Neuronal stem cell (in vitro differentiated cells): ENCODE results near the gene VWA8.
A peak's percentile ranks its signal among the peaks of the same experiment; 100 is the strongest.

Experiments used
- DNase-seq: peaks from one replicate; pipeline ENCODE4 v3.0.0-alpha.2; 2013; ENCODE audit warnings: low spot score
- H2AFZ ChIP-seq: one replicate; pipeline ENCODE4 v1.6.1; 2013; ENCODE audit warnings: mild to moderate bottlenecking, low read length, inconsistent platforms
- H2AK5ac ChIP-seq: 2 replicates; pipeline ENCODE4 v1.6.1; 2013; ENCODE audit warnings: low read depth, mild to moderate bottlenecking, inconsistent platforms, low read length, moderate library complexity, mixed read lengths
- H2BK120ac ChIP-seq: 2 replicates; pipeline ENCODE4 v1.6.1; 2013; ENCODE audit warnings: low read depth, mild to moderate bottlenecking, inconsistent platforms, low read length, moderate library complexity, mixed read lengths
- H2BK12ac ChIP-seq: one replicate; pipeline ENCODE4 v1.6.1; 2013; ENCODE audit warnings: low read length, inconsistent platforms
- H2BK15ac ChIP-seq: 2 replicates; pipeline ENCODE4 v1.6.1; 2013; ENCODE audit warnings: mild to moderate bottlenecking, low read length, inconsistent platforms, mixed read lengths
- H2BK5ac ChIP-seq: one replicate; pipeline ENCODE4 v1.6.1; 2013; ENCODE audit warnings: inconsistent platforms, mild to moderate bottlenecking, low read length, moderate library complexity
- H3K14ac ChIP-seq: one replicate; pipeline ENCODE4 v1.6.1; 2013; ENCODE audit warnings: low read length, inconsistent platforms
- H3K18ac ChIP-seq: 2 replicates; pipeline ENCODE4 v1.6.1; 2013; ENCODE audit warnings: low read length, inconsistent platforms
- H3K23ac ChIP-seq: 2 replicates; pipeline ENCODE4 v1.6.1; 2013; ENCODE audit warnings: low read depth, mild to moderate bottlenecking, mixed read lengths, low read length, inconsistent platforms; ENCODE audit not compliant: poor library complexity
- H3K27ac ChIP-seq: replicated peaks from 3 replicates; pipeline ENCODE4 v1.5.1; 2013; ENCODE audit warnings: low read length, inconsistent platforms
- H3K27me3 ChIP-seq, 3 experiments: 2 replicates each; pipeline ENCODE4 v1.6.1; 2013; ENCODE audit warnings: low read length in 3 of 3, mild to moderate bottlenecking in 2 of 3, inconsistent platforms in 1 of 3, low read depth in 1 of 3, mixed read lengths in 1 of 3, moderate library complexity in 1 of 3; ENCODE audit not compliant: control insufficient read depth in 3 of 3, insufficient read depth in 3 of 3
- H3K36me3 ChIP-seq, 2 donors: replicated peaks in 1 of 2; 2 replicates each; pipeline ENCODE4 v1.6.1; 2013; ENCODE audit warnings: low read length in 2 of 2; ENCODE audit not compliant: control insufficient read depth in 2 of 2, insufficient read depth in 2 of 2
- H3K4ac ChIP-seq: 2 replicates; pipeline ENCODE4 v1.6.1; 2013; ENCODE audit warnings: inconsistent platforms, mild to moderate bottlenecking, low read length, moderate library complexity
- H3K4me1 ChIP-seq, 2 donors: 1 replicate in 1 of 2; 2 replicates in 1 of 2; pipeline ENCODE4 v1.6.1; 2013; ENCODE audit warnings: low read length in 2 of 2, low read depth in 1 of 2; ENCODE audit not compliant: control insufficient read depth in 2 of 2, insufficient read depth in 1 of 2
- H3K4me2 ChIP-seq: one replicate; pipeline ENCODE4 v1.6.1; 2013; ENCODE audit warnings: mild to moderate bottlenecking, low read length, inconsistent platforms; ENCODE audit not compliant: insufficient read depth, poor library complexity, severe bottlenecking
- H3K4me3 ChIP-seq, 2 donors: 2 replicates each; pipeline ENCODE4 v1.5.1; 2013; ENCODE audit warnings: low read length in 2 of 2, mild to moderate bottlenecking in 2 of 2, inconsistent platforms in 1 of 2, moderate library complexity in 1 of 2
- H3K79me1 ChIP-seq: one replicate; pipeline ENCODE4 v1.6.1; 2013; ENCODE audit warnings: low read depth, mild to moderate bottlenecking, inconsistent platforms, low read length, moderate library complexity
- H3K9ac ChIP-seq: one replicate; pipeline ENCODE4 v1.6.1; 2013; ENCODE audit warnings: mild to moderate bottlenecking, low read depth, low read length, inconsistent platforms; ENCODE audit not compliant: poor library complexity
- H3K9me3 ChIP-seq, 2 donors: replicated peaks in 1 of 2; 2 replicates each; pipeline versions ENCODE3 to v1.6.1; 2013; ENCODE audit warnings: low read length in 2 of 2, mild to moderate bottlenecking in 2 of 2, inconsistent platforms in 1 of 2, low read depth in 1 of 2, mixed read lengths in 1 of 2, moderate library complexity in 1 of 2; ENCODE audit not compliant: control insufficient read depth in 2 of 2, insufficient read depth in 1 of 2
- H4K8ac ChIP-seq: one replicate; pipeline ENCODE4 v1.6.1; 2013; ENCODE audit warnings: low read depth, mild to moderate bottlenecking, inconsistent platforms, low read length, moderate library complexity
- H4K91ac ChIP-seq: one replicate; pipeline ENCODE4 v1.6.1; 2013; ENCODE audit warnings: low read length, low read depth, mild to moderate bottlenecking, inconsistent platforms; ENCODE audit not compliant: poor library complexity
- WGBS, 2 donors: extraction: QIAGEN DNeasy Blood & Tissue Kit; methylation state at CpG; one replicate each; pipeline ENCODE4 v1.1.7; 2013; ENCODE audit warnings: missing lambda C conversion rate in 2 of 2, mixed read lengths in 1 of 2; ENCODE audit not compliant: insufficient read length in 2 of 2, insufficient replicate concordance in 1 of 2; ENCODE audit errors: extremely low coverage in 2 of 2; 5-methylcytosine and 5-hydroxymethylcytosine counted together

VWA8 gene

GRCh38 chr13:41588899-41589298, 372.0 kb downstream of the VWA8 start:
- Histone ChIP-seq H3K27me3 (no peaks in the 10 kb centered on the region), H3K18ac (no peak overlapping the region), H3K14ac (no peak overlapping the region), H3K23ac (no peak overlapping the region), H3K4me1 (peaks cover 3 to 7% of the 10 kb centered on the region in 2 donors), H3K4me2 (no peak overlapping the region), H3K27ac (no peak overlapping the region), H3K4ac (no peak overlapping the region), H2AFZ (no peak overlapping the region), H2BK15ac (no peak overlapping the region), H3K36me3 (peaks cover 0 to 13% of the 10 kb centered on the region in 2 donors), H2BK5ac (no peak overlapping the region), H4K8ac (no peak overlapping the region), H3K9me3 (no peaks in the 10 kb centered on the region), H3K4me3 (no peak overlapping the region), H2BK120ac (no peak overlapping the region), H2AK5ac (no peak overlapping the region), H3K9ac (no peak overlapping the region), H2BK12ac (no peak overlapping the region), H3K79me1 (no peaks in the 10 kb centered on the region), H4K91ac (no peak overlapping the region)
- WGBS, 2 donors, result no CpG with 5 or more reads among the region's 2 CpGs
- DNase-seq, result no peak

- Histone ChIP-seq H3K9ac (no peak overlapping the region), H2BK15ac (no peak overlapping the region), H2AK5ac (no peak overlapping the region), H3K4me1 (peaks cover 3 to 7% of the 10 kb centered on the region in 2 donors), H3K27me3 (no peaks in the 10 kb centered on the region), H2BK12ac (no peak overlapping the region), H3K79me1 (no peaks in the 10 kb centered on the region), H3K27ac (no peak overlapping the region), H3K23ac (no peak overlapping the region), H2AFZ (no peak overlapping the region), H3K4me3 (no peak overlapping the region), H4K91ac (no peak overlapping the region), H3K4me2 (no peak overlapping the region), H3K14ac (no peak overlapping the region), H2BK5ac (no peak overlapping the region), H3K9me3 (no peaks in the 10 kb centered on the region), H4K8ac (no peak overlapping the region), H3K36me3 (peaks cover 0 to 13% of the 10 kb centered on the region in 2 donors), H3K18ac (no peak overlapping the region), H2BK120ac (no peak overlapping the region), H3K4ac (no peak overlapping the region)
- no CpG with 5 or more reads among the region's 1 CpG for WGBS, 2 donors
- no peak for DNase-seq
Measured at GRCh38 chr13:41588448-41588847, 372.5 kb downstream of the VWA8 start.

- H3K9me3 ChIP-seq, result no peaks in the 10 kb centered on the region
- no peak overlapping the region for H3K14ac ChIP-seq
- no peak overlapping the region for H2AK5ac ChIP-seq
- H2AFZ ChIP-seq, result no peak overlapping the region
- no peak overlapping the region for H3K27ac ChIP-seq
- no peak overlapping the region for H3K4ac ChIP-seq
- no peak overlapping the region for H4K8ac ChIP-seq
- H3K4me2 ChIP-seq, result no peak overlapping the region
- H3K9ac ChIP-seq, result no peak overlapping the region
- H3K18ac ChIP-seq, result peak overlapping the region; percentile 57
- H3K79me1 ChIP-seq, result no peaks in the 10 kb centered on the region
- H3K4me1 ChIP-seq, result peaks cover 3 to 7% of the 10 kb centered on the region in 2 donors
- H4K91ac ChIP-seq, result no peak overlapping the region
- no CpG with 5 or more reads among the region's 9 CpGs for WGBS, 2 donors
- H3K23ac ChIP-seq, result no peak overlapping the region
- H2BK12ac ChIP-seq, result no peak overlapping the region
- H3K27me3 ChIP-seq, result no peaks in the 10 kb centered on the region
- DNase-seq, result no peak
- no peak overlapping the region for H2BK120ac ChIP-seq
- H2BK5ac ChIP-seq, result no peak overlapping the region
- H3K4me3 ChIP-seq, result no peak overlapping the region
- no peak overlapping the region for H2BK15ac ChIP-seq
- H3K36me3 ChIP-seq, result peaks cover 0 to 13% of the 10 kb centered on the region in 2 donors
Measured at GRCh38 chr13:41587490-41587889, 373.4 kb downstream of the VWA8 start.

- Histone ChIP-seq H3K4me3 (no peak overlapping the region), H3K79me1 (no peaks in the 10 kb centered on the region), H3K18ac (no peak overlapping the region), H4K91ac (no peak overlapping the region), H3K23ac (no peak overlapping the region), H3K4me2 (no peak overlapping the region), H2AFZ (no peak overlapping the region), H2AK5ac (no peak overlapping the region), H3K9ac (no peak overlapping the region), H3K4ac (no peak overlapping the region), H3K27me3 (no peaks in the 10 kb centered on the region), H2BK120ac (no peak overlapping the region), H2BK15ac (no peak overlapping the region), H3K9me3 (no peaks in the 10 kb centered on the region), H2BK5ac (no peak overlapping the region), H3K14ac (no peak overlapping the region), H4K8ac (no peak overlapping the region), H3K36me3 (peaks cover 0 to 13% of the 10 kb centered on the region in 2 donors), H3K4me1 (peaks cover 3 to 7% of the 10 kb centered on the region in 2 donors), H2BK12ac (no peak overlapping the region), H3K27ac (no peak overlapping the region)
- DNase-seq, result no peak
- no CpG with 5 or more reads among the region's 4 CpGs for WGBS, 2 donors
Measured at GRCh38 chr13:41586216-41586615, 374.7 kb downstream of the VWA8 start.
